ENCODE measurements around the gene DOK3. TPM values are rescaled to one million over a fixed set of nuclear protein-coding genes. Genes with fewer than 3 reads are reported as not detected.
"Not testable (repeated sequence)": the region's sequence is repeated elsewhere in the genome, so short reads cannot be mapped to it uniquely, and the experiment has no call there.

The DOK3 gene
- total RNA-seq, 1 donor from 2014 or later: 6.7 TPM

DNA sequence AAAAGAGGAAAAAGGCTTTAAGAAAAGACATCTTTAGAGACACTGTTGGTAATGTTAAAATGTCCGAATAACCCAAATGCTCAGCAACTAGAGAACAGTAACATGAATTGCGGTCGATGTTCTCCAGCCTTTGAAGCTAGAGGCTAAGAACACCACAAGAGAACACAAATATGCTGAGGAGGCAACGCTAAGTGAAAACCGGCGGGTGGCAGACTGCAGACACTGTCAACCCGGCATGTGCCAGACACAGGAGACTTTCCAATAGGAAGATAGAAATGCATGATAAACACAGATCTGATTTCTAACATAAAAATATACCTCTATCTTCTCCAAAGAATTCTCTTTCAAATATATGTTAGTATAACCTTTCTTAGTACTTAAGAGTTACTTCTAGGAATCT, 25.5 kb upstream of the DOK3 start:
- no peak for DNase-seq

- not testable (repeated sequence) for DNase-seq
These were observed 24.8 kb upstream of the DOK3 start for GRCh38 chr5:177534433-177534832.

- no peak for DNase-seq
These were observed 21.7 kb upstream of the DOK3 start for GRCh38 chr5:177531209-177531940.

DNA sequence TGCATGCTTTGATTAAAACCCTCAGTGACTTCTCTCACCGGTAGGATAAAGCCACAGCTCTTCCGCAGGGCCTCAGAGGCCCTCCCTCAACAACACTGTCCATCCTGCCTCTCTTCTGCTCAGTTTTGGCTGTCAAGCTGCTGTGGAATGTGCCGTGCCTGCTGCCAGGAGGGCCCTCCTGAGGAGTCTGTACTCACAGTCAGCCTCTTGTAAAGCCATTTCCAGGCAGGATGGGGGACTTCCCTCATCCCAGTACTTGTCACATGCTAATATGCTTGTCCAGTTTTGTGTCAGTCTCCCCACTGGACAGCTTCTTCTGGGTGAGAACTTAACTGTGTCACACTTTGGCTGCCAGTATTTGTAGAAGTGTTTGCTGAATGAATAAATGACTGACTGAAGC, 21.0 kb upstream of the DOK3 start:
- no peak for DNase-seq

DNA sequence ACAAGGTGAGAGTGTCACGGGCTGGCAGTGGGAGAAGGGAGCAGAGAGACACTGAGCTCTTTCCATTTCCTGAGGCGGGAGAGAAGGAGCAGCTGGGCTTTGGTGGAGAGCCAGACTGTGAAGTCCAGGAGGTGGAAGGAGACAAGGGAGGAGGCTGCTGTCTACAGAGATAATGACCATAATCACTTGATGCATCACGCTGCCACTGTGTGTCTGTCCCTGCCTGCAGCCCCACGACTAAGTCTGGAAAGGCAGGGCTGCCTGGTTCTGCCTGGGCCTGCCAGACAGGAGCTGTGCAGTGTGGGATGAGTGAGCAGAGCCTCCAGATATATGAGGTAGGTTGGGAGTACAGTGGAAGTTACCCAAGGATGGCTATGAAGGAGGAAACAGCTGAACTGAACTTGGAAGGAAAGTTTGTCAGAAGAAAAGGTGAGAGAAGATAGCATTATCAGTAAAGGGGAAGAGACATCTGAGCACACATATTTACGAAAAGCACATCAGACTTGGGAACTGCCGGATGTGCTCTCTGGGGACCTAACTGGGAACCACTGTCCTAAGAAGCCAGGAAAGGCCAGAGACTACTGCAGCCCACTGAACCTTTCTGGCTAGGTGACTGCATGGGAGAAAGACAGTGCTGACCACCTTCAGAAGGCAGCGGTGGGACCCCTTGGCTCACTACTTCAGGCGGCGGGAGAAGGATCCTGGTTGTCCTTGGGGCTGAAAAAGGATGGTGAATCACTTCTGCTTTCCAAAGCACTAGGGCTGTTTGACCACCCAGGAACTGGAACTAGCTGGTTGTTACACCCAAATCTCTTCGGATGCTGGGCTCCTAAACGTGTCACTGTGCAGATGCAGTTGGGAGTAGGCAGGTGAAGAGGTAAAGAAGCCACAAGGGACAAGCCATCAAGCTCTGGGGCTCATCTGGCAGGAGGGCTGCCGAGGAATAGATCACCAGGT, 19.9 kb upstream of the DOK3 start:
- DNase-seq: no peak

- DNase-seq: no peak
These were observed 19.0 kb upstream of the DOK3 start for GRCh38 chr5:177528631-177529030.

DNA sequence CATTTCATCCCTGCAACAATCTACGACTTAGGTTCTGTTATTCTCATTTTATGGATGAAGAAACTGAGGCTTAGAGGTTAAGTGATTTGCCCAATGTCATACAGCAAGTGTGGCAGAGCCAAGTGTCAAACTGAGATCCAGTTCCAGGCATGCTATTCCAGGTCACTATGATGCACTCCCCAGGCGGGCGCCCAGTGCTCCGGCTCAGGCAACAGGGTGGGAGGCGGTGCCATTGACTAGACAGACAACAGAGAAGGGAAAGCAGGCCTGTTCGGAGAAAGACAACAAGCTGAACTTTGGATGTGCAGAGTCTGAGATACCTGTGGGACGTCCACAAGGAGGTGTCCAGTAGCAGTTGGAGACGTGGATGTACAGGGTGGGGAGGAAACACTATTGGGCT, 18.0 kb upstream of the DOK3 start:
- no peak for DNase-seq

DNA sequence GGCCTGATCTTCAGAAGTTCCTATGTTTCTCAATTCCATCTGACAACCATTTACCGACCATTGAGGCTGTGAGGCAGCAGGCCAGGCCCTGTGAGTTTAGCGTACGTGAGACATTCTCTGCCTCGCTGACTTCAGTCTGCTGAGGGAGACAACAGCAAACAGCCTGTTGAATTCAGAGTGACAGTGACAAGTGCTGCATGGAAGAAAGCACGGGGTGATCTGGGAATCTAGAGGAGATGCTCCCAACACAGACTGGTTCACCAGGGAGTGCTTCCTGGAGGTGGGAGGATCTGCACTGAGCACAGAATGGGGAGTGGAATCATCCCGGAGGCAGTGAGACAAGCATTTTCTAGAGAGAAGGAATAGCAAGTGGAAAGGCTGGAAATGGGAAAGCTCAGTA, 17.2 kb upstream of the DOK3 start:
- DNase-seq: peak; percentile 40

GRCh38 chr5:177526191-177526590, 16.6 kb upstream of the DOK3 start:
- DNase-seq: no peak

GRCh38 chr5:177524941-177525655, 15.5 kb upstream of the DOK3 start:
- DNase-seq: no peak

GRCh38 chr5:177524539-177524900, 14.9 kb upstream of the DOK3 start:
- no peak for DNase-seq

GRCh38 chr5:177523711-177524538, 14.3 kb upstream of the DOK3 start:
- no peak for DNase-seq

DNA sequence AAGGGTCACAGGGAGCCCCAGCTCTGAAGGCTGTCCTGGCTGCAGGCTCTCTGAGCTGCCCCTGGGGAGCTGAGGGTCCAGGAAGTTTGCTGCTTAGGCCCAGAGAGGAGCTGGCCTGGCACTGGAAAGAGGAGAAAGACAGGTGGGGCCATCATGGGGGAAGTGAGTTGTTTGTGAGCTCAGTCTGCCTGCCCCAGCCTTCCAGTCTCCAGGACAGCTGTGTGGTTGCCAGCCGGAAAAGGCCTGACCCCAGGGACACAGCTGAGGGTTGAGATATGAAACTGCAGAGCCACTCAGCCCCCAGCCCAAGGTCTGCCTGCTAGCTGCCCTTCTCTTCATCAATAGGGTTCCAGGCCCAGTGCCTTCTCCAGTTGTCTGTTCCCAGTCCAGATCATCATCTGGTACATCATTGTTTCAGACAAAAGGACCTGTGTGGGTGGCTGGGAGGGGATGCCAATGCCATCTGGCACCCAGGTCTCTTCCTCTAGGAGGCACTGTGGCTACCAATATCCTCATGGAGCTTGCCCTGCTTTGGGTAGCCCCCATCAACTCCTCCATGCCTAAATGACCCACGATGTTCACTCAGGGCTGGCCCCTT, 11.4 kb upstream of the DOK3 start:
- DNase-seq: peak; percentile 65

GRCh38 chr5:177520271-177520670, 10.6 kb upstream of the DOK3 start:
- no peak for DNase-seq

DNA sequence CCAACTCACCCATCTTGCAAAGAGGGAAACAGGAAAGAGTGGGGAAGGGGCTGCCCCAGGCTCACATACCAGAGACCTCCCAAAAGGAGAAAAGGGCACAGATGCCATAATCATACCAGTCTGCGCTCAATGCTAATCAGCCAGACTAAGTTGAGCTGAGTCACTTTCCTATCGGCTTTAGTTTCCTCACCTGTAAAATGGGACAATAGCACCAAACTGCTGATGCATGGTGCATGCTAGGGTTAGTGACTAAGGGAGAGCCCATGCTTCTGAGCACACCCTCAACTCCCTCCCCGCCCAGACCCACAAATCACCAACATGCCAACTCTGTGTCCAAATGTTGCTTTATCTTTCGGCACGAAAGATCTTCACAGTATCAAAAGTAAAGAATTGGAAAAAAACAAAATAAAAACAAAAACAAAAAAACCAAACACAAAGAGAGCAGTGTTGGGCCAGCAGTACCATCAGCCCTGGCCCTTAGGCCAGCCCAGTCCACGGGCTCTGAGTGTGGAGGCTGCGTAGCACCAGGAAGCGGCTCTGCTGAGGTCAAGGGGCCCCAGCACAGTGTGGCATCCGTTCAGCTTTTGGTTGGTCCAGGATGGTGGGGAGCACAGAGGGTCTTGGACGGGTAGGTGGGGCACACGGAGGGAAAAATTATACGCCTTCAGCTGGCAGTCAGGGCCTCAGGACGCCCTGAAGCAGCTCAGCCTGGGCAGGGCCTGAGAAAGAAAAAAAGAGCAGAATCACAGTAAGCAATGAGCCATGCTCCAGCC, 10.0 kb upstream of the DOK3 start:
- DNase-seq: no peak

GRCh38 chr5:177516601-177517568, 7.3 kb upstream of the DOK3 start, which contains the start of gene DDX41:
Gene DDX41 (minus strand): TSS chr5:177516961. CDS start chr5:177516945, 16 bp downstream.
- DNase-seq: peak; percentile 99

GRCh38 chr5:177515580-177515979, 6.0 kb upstream of the DOK3 start:
- DNase-seq: no peak

- no peak for DNase-seq
These were observed 4.9 kb upstream of the DOK3 start for GRCh38 chr5:177514541-177514940.

DNA sequence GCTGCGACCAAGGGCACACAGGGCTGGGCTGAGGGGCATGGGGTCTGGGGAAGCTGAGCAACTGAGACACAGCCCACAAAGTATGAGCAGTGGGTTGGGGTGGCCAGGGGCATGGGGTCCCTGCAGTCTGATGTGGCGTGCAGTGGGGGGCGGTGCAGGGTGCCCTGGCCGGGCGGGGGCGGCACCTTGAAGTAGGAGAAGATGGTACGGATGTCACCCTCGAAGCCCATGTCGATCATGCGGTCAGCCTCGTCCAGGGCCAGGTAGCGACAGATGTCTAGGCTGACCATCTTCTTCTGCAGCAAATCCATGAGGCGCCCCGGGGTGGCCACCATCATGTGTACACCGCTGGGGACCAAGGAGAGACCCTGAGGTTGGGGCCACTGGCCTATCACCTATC, 3.9 kb upstream of the DOK3 start:
- no peak for DNase-seq
